ENCODE data around the gene TXNL4B. TPM values are rescaled to one million over a fixed set of nuclear protein-coding genes. Genes with fewer than 3 reads are reported as not detected.

Gene TXNL4B
- total RNA-seq (2014; rRNA removed; shearing (Covaris generic)), result 4.1 and 7.5 TPM in 2 replicates

DNA sequence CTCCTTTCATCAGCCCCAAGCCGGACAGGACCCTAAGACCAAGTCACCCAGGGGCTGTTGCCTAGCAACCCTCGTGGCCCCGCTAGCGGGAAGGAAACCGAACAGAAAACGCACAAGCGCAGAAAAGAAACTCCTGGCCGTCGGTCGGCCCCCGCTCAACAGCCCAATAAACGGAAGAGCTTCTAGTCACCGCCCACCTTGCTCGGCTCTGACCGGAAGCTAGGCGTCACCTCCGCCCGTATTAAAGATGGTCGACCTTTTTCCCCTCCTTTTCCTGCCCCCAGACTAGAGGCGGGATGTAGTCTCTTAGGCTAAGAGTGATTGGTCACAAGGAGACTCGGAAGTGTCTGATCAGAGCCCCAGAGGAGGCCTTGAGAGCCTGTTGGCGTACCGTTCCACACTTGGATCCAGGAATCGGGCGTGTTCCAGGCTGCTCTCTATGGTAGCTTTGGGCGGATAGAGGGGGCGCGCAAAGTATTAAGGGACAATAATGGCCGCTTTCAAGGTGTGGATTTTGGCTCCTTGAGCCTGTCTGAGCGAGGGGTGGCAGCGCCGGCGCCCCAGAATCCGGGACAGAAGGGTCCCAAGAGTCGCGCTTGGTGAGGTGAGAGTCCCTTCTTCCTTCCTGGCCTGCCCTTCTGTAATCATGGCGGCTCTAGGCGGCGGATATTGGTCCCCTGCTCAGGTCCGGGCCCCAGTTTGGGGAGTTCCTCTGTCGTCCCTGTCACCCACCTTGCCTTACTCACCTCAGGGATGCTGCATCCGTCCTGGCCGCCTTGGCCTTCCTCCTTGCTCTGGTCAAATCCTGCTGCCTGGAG is at the start of gene TXNL4B, which contains the start of gene DHX38:
TSS of gene TXNL4B (minus strand) at position 173 of the 818 bp plus-strand sequence. CDS start 2,871 bp downstream, outside the sequence.
TSS of gene DHX38 (plus strand) at position 400 of the 818 bp plus-strand sequence. CDS start 2,311 bp downstream, outside the sequence.
- peak; percentile 96 for DNase-seq (ENCODE audit: low spot score)

- no peak for DNase-seq (ENCODE audit: low spot score)
Measured at GRCh38 chr16:72142476-72142875, 49.1 kb upstream of the TXNL4B start.

DNA sequence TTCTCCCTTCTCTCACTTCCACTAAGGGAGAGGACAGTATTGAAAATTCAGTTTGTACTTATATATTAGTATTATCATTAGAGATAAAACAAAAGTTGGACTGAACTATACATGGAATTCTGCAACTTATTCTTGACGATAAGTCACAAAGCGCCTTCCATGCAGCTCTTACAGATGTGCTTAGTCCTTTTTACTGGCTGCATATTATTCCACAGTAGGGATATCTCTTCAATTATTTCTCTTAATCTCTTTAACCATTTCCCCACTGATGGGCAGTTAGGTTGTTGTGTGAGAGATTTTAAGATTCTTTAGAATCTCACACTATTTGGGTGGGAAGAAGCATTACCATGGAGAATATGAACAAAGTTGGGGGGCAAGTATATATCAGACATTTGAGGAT is 46.5 kb upstream of the TXNL4B start:
- no peak for DNase-seq (ENCODE audit: low spot score)

- DNase-seq (ENCODE audit: low spot score), result no peak
Measured at GRCh38 chr16:72138064-72138572, 44.7 kb upstream of the TXNL4B start.

DNA sequence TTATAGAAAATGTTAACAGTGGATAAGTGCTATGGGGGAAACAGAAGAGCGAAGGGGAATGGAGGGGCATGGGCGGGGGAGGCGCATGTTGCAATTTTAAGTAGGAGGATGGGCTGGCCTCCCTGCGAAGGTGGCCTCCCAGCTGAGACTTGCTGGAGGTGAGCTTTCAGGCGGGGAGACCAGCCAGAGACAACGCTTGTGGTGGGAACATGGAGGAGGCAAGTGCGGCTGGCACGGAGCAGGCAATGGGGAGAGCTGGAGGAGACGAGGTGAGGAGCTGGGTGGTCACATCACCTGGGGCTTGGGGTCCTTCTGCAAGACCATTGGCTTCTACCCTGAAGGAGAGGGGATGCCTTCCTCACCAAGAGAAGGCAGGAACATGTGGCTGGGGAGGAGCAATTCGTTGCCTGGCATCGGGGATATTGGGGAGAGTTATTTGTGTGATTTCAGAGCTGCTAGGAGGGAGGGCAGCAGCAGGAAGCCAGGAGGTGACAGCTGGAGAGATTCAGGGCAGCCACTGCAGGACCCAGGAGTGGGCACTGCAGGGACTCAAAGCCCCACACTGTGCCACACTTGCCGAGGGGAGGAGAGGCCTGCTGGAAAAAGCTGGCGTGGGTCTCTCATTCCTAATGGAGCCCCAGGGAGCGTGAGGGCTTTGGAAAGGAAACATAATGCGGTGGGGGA is 44.1 kb upstream of the TXNL4B start:
- DNase-seq (ENCODE audit: low spot score), result no peak

DNA sequence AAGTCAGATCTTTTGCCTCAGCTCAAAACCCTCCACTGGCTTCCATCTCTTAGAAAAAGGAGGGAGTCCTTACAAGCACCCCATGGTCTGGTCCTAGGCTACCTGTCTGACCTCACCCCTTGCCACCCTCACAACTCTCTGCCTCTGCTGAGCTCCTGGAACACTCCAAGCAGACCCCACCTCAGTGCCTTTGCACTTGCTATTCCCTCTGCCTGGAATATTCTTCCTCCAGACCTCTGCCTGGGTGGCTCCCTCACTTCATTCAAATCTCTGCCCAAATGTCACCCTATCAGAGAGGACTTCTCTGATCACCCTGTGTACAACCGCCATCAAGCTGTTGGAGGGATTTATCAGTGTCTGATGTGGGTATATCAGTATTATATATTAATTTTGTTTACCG is 41.1 kb upstream of the TXNL4B start:
- DNase-seq (ENCODE audit: low spot score), result no peak

DNA sequence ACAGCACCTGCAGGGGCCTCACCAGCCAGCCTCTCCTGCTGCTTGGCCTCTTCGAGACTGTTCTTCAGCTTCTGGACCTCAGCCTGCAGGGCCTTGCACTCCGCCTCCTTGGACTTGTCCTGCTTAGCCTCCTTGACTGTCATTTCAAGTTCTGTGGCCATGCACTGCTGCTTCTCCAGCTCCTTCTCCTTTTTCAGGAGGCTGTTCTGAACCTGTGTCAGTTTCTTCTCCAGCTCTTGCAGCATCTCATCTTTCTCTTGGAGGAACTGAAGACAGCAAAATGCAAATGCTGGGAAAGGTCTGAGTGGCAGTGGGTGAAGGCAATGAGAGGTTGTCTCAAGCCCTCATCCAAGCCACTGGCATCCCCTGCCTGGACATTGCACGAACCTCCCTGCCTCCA is 39.3 kb upstream of the TXNL4B start:
- DNase-seq (ENCODE audit: low spot score), result no peak

GRCh38 chr16:72131036-72131435 is 37.6 kb upstream of the TXNL4B start:
- no peak for DNase-seq (ENCODE audit: low spot score)

GRCh38 chr16:72129976-72130656 is 36.7 kb upstream of the TXNL4B start:
- DNase-seq (ENCODE audit: low spot score), result no peak

DNA sequence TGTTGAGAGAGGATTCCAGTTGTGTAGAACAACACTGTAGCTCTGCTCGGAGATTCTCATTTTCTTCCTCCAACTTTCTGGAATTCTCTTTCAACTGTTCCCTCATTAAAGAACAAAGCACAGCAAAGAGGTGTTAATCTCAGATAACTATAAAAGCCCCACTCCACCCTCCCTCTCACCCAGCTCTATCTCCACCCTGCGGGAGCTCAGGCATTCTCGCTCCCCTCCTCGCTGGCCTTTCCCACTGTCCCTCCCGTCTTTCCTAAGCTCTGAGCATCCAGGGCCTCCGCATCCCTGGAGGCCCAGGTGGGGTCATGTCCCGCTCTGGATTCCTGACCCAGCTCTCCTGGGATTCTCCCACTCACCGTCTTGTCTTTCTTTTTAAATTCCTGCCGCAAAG is 35.3 kb upstream of the TXNL4B start:
- no peak for DNase-seq (ENCODE audit: low spot score)

DNA sequence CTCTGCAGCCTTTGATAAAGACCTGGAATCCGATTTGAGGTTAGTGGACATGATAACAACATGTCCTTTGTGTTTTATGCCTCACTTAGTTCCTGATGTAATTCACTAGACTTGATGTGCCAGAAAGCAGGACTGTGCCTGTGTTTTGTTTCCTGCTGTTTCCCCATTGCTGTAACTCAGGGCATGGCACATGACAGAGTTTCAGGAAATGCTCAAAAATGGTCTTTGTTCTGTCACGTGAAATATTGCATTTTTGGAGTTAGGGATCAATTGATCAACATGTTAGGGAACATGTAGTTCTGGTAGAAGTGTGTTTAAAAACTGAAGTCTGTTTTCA is 33.0 kb upstream of the TXNL4B start:
- no peak for DNase-seq (ENCODE audit: low spot score)

- DNase-seq (ENCODE audit: low spot score), result no peak
Measured at GRCh38 chr16:72125635-72126428, 32.4 kb upstream of the TXNL4B start.

- DNase-seq (ENCODE audit: low spot score), result peak; percentile 83
Measured at GRCh38 chr16:72124761-72125634, 31.6 kb upstream of the TXNL4B start.

GRCh38 chr16:72124148-72124547 is 30.7 kb upstream of the TXNL4B start:
- no peak for DNase-seq (ENCODE audit: low spot score)

GRCh38 chr16:72123426-72123825 is 30.0 kb upstream of the TXNL4B start:
- no peak for DNase-seq (ENCODE audit: low spot score)

GRCh38 chr16:72122916-72123315 is 29.5 kb upstream of the TXNL4B start:
- DNase-seq (ENCODE audit: low spot score), result no peak

DNA sequence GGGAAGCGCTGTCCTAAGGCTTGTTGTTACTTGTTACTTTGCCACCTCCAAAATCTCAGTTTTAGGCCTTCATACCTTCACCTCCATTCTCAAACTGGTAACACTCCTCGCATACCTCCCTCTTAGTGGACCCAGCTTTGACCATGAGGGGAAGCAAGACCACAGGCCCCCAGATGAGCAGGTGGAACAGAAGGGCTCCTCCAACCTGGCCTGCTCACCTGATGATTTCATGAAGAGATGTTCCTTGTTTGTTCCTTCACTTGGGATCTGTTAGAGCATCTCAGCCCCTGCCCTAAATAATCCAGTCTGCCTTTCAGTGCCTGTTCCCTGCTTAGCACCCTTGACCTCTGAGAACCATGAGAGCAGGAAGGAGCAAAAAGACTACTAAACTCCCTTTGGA is 28.9 kb upstream of the TXNL4B start:
- no peak for DNase-seq (ENCODE audit: low spot score)

DNA sequence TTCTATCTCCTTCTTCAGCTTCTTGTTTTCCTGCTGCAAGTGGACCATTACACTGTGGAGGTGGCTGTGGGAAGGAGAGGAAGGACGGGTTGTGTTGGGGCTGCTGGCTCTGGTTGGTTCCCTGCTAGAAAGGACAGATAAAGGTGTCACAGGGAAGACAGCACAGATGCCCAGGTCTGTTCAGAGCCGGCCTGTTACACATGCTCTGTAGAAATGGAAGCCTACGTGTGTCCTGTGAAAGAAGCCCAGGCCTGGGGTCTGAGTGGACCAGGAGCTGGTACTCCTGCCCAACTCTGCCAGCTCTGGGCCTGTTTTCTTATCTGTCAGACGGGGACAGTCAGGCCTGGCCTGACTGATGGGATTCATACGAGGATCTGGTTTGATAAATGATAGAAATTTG is 26.6 kb upstream of the TXNL4B start:
- no peak for DNase-seq (ENCODE audit: low spot score)

GRCh38 chr16:72113616-72113945 is 20.2 kb upstream of the TXNL4B start:
- DNase-seq (ENCODE audit: low spot score), result no peak

DNA sequence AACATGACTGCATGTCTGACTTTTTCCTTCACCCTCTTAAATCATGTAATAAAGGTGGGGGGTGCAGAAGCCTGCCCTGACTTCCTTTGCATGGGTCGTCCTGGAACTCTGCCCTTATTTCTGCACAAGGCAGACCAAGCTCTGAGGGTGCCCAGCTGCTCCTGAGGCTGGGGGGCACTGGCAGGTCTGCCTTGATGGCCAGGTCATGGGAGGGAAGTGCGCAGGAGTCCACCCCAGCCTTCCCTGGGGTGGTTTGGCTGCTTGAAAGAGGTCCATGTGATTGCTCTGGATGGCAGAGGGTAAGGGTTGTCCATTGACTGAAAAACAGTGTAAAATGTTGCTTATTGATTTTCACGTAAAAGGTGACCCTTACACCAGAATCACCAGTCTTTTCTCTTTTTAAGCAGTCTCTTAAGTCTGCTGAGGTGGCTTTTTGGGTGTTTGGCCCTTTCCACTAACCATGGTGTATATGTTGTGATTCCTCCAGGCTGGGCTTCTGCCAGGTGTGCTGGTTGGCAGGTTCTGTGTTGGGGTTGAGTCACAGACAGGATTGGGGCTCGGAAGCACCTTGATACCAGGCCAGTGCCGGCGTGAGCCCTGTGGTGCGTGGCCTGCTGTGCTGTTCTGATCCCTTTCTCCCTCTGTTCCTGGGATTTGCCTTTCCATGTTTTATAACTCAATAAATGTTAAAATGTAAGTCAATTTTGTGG is 19.6 kb upstream of the TXNL4B start:
- no peak for DNase-seq (ENCODE audit: low spot score)
